NCI-H2227 treated with DMSO at 0.1 percent for 48 hours (cell line): Measurements from ENCODE around the gene CUL4A.
"Not testable (repeated sequence)": the region's sequence is repeated elsewhere in the genome, so short reads cannot be mapped to it uniquely, and the experiment has no call there.

Experiments used
- DNase-seq: peaks from one replicate; lab custom pipeline; 2025; lab: John Stamatoyannopoulos, UW

CUL4A gene

GRCh38 chr13:113239986-113240385 lies 30.6 kb downstream of the CUL4A start:
- DNase-seq = no peak

DNA sequence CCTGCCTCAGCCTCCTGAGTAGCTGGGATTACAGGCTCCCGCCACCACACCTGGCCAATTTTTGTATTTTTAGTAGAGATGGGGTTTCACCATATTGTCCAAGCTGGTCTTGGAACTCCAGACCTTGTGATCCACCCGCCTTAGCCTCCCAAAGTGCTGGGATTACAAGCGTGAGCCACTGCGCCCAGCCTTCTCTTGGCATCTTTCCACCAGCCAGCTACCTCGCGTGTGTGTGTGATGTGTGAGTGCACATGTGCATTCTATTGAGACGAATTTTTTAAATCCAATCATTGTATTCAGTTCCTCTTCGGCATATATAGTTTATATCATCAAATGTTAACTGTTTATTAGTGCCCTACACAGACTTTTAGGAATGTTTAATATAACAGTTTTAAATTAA lies 32.2 kb downstream of the CUL4A start:
- not testable (repeated sequence) for DNase-seq

DNA sequence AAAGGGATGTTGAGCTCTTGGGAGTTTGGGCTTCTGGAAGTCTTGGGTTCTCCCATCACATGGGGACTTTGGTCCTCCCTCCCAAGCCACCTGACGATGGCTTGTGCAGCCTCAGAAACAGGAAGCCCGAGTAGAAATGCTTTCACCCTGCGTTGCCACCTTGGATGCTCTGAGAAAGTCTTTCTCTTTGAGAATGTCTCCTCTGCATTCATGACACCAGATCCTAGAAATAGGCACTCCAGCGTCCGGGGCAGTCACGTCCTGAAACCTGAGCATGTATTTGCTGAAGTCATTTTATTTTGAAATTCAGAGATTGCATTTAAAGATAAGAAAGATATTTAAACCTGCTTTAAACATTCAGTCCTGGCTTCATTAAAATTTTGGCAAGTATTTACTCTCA lies 34.4 kb downstream of the CUL4A start:
- no peak for DNase-seq

- DNase-seq = no peak
Observed at GRCh38 chr13:113245849-113246796, 36.7 kb downstream of the CUL4A start.

DNA sequence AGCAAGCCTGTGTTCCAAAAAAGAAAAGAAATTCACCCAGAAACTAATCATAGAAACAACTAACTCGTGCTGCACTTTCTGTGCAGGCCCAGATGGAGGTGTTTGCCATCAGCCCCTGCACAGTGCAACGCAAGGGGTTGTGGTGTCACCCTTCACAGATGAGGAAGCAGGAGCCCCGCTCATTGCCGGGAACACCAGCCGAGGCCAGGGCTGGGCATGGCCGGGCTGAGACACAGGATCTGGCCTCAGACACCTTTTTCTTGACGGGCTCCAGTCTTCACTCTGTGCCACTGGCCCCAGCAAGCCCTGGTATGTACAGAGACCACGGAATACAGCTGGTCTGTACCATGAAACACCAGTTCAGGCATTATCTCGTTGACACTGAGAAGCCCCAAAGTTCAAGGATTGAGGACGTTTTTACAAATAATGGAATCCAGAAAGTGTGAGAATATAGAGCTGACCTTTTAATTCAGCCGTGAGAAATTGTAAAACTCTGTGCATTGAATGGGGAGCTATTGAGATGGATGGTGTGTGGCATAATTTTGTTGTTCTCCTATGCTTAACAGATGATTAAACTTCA lies 43.2 kb downstream of the CUL4A start:
- no peak for DNase-seq

- not testable (repeated sequence) for DNase-seq
Observed at GRCh38 chr13:113257908-113258307, 48.5 kb downstream of the CUL4A start.

DNA sequence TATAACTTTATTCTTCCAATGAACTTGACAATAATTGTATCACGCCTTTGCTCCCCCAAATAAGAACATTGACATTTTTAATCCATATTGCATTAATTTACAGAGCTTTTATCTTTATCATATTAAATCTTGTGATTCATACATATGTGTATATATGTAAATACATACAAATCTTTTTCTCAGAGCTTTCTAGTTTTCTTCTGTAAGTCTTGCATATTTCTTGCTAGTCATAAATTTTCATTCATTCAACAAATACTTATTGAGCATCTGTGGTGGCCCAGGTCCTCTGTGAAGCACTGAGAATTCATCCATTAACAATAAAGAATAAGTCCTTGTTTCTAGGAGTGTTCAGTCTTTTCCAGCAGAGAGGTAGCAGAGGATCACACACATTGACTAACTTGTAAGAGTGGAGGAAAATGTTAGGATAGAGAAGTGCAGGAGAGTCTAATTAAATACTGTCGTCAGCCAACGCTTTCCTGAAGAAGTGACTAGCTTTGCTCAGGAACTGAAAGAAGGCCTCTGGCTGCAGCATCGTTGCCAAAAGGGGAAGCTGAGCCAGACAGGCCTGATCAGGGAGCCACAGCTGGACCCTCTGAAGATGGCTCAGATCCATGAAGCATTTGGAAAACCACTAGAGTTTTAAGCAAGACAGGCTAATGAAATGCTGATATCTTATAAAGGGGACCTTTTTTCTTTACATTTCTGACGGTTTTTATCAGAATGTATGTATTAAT lies 49.1 kb downstream of the CUL4A start:
- no peak for DNase-seq

GRCh38 chr13:113260996-113261395 lies 51.6 kb downstream of the CUL4A start:
- no peak for DNase-seq

DNA sequence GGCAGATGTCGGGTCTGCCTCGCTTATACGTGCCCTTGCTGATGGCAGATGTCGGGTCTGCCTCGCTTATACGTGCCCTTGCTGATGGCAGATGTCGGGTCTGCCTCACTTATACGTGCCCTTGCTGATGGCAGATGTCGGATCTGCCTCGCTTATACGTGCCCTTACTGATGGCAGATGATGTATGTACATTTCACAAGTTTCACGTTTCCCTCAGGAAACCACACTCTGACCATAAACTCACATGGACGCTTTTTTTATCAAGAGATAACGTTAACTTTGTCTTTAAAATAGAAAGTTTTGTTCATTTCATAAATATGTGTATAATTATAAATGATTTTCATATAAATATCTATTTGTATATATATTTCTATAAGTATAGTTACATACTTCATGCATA lies 53.6 kb downstream of the CUL4A start:
- not testable (repeated sequence) for DNase-seq

- DNase-seq = no peak
Observed at GRCh38 chr13:113267642-113268405, 58.4 kb downstream of the CUL4A start.

GRCh38 chr13:113272031-113272430 lies 62.6 kb downstream of the CUL4A start:
- no peak for DNase-seq

DNA sequence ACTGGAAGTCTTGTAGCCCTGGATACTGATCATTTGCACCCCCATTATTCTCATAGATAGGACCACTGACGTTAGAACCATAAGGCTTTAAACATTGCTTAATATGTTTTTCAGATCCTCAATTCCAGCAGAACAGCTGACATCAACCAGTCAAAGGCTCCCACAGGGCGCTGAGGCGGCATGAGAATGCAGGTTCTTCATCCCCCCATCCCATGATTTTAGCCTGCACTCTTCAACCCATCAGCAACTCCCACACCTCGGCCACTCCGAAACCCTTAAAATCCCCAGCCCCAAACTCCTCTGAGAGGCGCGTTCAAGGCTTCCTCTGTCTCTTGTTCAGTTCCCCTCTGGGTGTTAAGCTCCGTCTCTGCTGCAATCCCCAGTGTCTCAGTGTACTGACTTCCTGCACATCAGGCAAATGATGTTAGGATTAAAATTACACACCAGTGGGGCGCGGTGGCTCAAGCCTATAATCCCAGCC lies 63.3 kb downstream of the CUL4A start:
- DNase-seq = no peak

GRCh38 chr13:113273321-113273720 lies 63.9 kb downstream of the CUL4A start:
- DNase-seq = no peak

DNA sequence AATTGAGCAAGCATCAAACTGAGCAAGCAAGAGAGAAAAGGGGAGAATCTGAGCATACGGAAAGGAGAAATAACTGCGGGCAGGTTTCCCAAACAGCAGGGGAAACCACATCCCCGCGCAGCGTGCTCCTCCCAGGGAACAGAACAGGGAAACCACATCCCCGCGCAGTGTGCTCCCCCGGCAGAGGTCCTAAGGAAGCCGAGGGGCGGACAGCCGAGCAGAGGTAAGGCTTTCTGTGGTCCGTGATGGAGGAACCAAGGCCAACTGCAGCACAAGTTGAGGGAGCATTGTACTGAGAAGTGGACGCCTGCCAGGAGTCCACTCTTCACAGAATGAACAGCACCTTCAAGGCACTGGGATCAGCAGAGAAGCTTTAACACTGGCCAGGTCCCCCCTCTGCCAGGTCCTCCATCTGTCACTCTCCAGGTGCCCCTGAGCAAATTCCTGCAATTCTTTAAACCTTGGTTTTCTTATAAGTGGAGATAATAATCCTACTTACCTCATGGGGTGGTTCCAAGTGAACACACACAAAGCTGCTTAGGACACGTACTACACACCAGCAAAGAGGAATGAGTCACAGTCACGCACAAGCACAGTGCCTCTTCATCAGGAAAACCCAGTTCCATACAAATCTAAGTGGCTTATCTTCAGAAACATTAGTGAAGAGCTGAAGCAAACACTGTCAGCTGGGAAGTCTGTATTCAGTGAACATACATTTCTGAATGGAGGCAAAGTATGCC lies 64.6 kb downstream of the CUL4A start:
- no peak for DNase-seq

DNA sequence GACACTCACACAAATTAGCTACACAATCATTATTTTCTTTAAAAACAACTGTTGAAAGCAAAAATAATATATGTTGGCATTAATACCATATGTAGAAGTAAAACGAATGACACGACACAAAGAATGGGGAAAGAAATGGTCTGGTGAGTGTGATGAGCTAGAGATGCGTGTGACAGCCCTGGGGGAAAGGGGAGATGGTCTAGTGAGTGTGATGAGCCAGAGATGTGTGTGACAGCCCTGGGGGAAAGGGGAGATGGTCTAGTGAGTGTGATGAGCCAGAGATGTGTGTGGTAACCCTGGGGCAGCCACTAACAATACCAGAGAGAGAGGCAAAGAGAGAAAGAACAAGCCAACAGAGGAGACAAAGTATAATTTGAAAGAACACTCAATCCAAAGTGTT lies 65.3 kb downstream of the CUL4A start:
- DNase-seq = no peak

GRCh38 chr13:113275387-113275786 lies 66.0 kb downstream of the CUL4A start:
- peak; percentile 11 for DNase-seq

DNA sequence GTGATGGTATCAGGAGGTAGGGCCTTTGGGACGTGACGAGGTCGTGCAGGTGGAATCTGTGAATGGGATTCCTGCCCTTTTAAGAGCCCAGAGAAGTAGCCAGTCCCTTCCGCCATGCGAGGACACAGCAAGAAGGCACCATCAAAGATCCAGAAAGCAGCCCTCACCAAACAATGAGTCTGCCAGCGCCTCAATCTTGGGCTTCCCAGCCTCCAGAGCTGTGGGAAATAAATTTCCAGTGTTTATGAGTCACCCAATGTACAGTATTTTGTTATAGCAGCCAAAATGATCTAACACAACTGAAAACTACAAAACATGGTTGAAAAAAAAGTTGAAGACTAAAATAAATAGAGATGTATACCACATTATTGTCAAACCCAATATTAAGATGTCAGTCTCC lies 70.7 kb downstream of the CUL4A start:
- no peak for DNase-seq

- DNase-seq = no peak
Observed at GRCh38 chr13:113283904-113284303, 74.5 kb downstream of the CUL4A start.

- no peak for DNase-seq
Observed at GRCh38 chr13:113288880-113289279, 79.5 kb downstream of the CUL4A start.

DNA sequence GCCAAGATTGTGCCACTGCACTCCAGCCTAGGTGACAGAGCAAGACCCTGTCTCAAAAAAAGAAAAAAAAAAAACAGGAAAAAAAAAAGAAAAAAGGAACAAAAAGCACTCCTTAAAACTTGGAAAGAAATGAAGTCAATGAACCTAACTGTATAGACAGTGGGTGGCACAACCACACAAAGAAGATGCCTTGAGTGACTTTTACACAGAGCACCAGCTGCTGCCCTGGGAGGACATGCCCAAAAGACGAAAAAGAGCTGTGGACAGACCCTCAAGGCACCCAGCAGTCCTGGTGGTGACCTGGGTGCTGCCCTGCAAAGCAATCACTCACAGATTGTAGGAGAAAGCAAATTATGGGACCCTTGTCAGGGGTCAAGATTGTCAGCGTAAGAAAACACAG lies 81.7 kb downstream of the CUL4A start:
- DNase-seq = no peak
